H1 (cell line): Measurements from ENCODE around the gene TMEM138. TPM values are rescaled to one million over a fixed set of nuclear protein-coding genes. Genes with fewer than 3 reads are reported as not detected.

Source experiments
- CTCF ChIA-PET: fragments of 300-600 bp; sonication (Branson Sonifier 250); formaldehyde crosslinking; loops from one replicate; lab custom pipeline; 2021; ENCODE audit not compliant: partially characterized antibody; lab: Charles Lee
- POLR2A ChIA-PET: fragments of 300-600 bp; sonication (Branson Sonifier 250); formaldehyde crosslinking; loops from one replicate; lab custom pipeline; 2021; ENCODE audit warnings: inconsistent platforms; ENCODE audit not compliant: partially characterized antibody; lab: Charles Lee
- DNase-seq, 2 experiments: peaks; one replicate each; pipeline versions ENCODE4 v3.0.0 to v3.0.0-alpha.2; 2010 to 2022; ENCODE audit warnings: low spot score in 2 of 2, low read depth in 1 of 2, mixed read lengths in 1 of 2
- FAIRE-seq: peaks from 2 replicates; lab custom pipeline; 2011; peaks lifted over from hg19 to GRCh38; lab: Jason Lieb, UNC
- H2AFZ ChIP-seq: 2 replicates; pipeline ENCODE4 v1.8.1; 2012; ENCODE audit warnings: low read length, inconsistent platforms
- H2AK5ac ChIP-seq: 2 replicates; pipeline ENCODE4 v1.6.1; 2013; ENCODE audit warnings: low read depth, low read length
- H2BK120ac ChIP-seq: replicated peaks from 2 replicates; pipeline ENCODE3; 2013; ENCODE audit warnings: low read depth, low read length, inconsistent platforms
- H2BK12ac ChIP-seq: 2 replicates; pipeline ENCODE4 v1.6.1; 2013; ENCODE audit warnings: low read depth, low read length
- H2BK15ac ChIP-seq: 2 replicates; pipeline ENCODE4 v1.6.1; 2013; ENCODE audit warnings: low read length
- H2BK20ac ChIP-seq: 2 replicates; pipeline ENCODE4 v1.6.1; 2013; ENCODE audit warnings: low read length
- H2BK5ac ChIP-seq: 2 replicates; pipeline ENCODE4 v1.6.1; 2013; ENCODE audit warnings: low read depth, low read length
- H3K14ac ChIP-seq: 2 replicates; pipeline ENCODE4 v1.6.1; 2013; ENCODE audit warnings: inconsistent platforms; ENCODE audit not compliant: insufficient read length
- H3K18ac ChIP-seq: 2 replicates; pipeline ENCODE4 v1.6.1; 2013; ENCODE audit warnings: low read length; ENCODE audit errors: extremely low read depth
- H3K23ac ChIP-seq: 2 replicates; pipeline ENCODE4 v1.6.1; 2013; ENCODE audit warnings: inconsistent platforms; ENCODE audit not compliant: insufficient read length
- H3K23me2 ChIP-seq: 2 replicates; pipeline ENCODE4 v1.6.1; 2013; ENCODE audit warnings: low read depth, low read length
- H3K27ac ChIP-seq: 2 replicates; pipeline ENCODE4 v1.6.1; 2011; ENCODE audit warnings: low read depth, low read length, inconsistent platforms
- H3K27me3 ChIP-seq, 4 experiments: replicated peaks in 1 of 4; 1 replicate in 1 of 4; 2 replicates in 3 of 4; pipeline versions ENCODE4 v1.6.1 to v1.8.1; 2011 to 2013; ENCODE audit warnings: low read length in 3 of 4, mild to moderate bottlenecking in 3 of 4, inconsistent platforms in 2 of 4, mixed read lengths in 2 of 4, moderate library complexity in 1 of 4; ENCODE audit not compliant: control insufficient read depth in 3 of 4, insufficient read depth in 3 of 4; ENCODE audit errors: extremely low read depth in 1 of 4
- H3K36me3 ChIP-seq, 4 experiments: 2 replicates each; pipeline versions ENCODE4 v1.6.1 to v1.8.1; 2011 to 2013; ENCODE audit warnings: mild to moderate bottlenecking in 4 of 4, low read length in 3 of 4, moderate library complexity in 2 of 4, control low read depth in 1 of 4, inconsistent platforms in 1 of 4; ENCODE audit not compliant: insufficient read depth in 4 of 4, control insufficient read depth in 2 of 4
- H3K4ac ChIP-seq: replicated peaks from 2 replicates; pipeline ENCODE3; 2013; ENCODE audit warnings: low read length, low read depth, mixed read lengths, inconsistent platforms; ENCODE audit not compliant: insufficient read length
- H3K4me1 ChIP-seq, 4 experiments: replicated peaks in 1 of 4; 1 replicate in 1 of 4; 2 replicates in 3 of 4; pipeline versions ENCODE4 v1.6.1 to v1.8.1; 2011 to 2013; ENCODE audit warnings: low read length in 3 of 4, inconsistent platforms in 2 of 4, mixed read lengths in 1 of 4; ENCODE audit not compliant: insufficient read depth in 4 of 4, control insufficient read depth in 3 of 4
- H3K4me2 ChIP-seq, 2 experiments: 2 replicates each; pipeline versions ENCODE4 v1.6.1 to v1.8.1; 2011 to 2013; ENCODE audit warnings: low read depth in 2 of 2, low read length in 2 of 2, control low read depth in 1 of 2, inconsistent platforms in 1 of 2, mild to moderate bottlenecking in 1 of 2; ENCODE audit not compliant: insufficient read depth in 1 of 2
- H3K4me3 ChIP-seq, 4 experiments: fragments of 200-600, 300-600 bp in 1 of 4; sonication (generic), shearing (Covaris generic), sonication (Bioruptor Twin) in 1 of 4; 2 replicates each; pipeline versions ENCODE4 v1.5.1 to v1.8.1; 2011 to 2016; ENCODE audit warnings: low read length in 4 of 4, low read depth in 3 of 4, control low read depth in 2 of 4, inconsistent platforms in 2 of 4, mild to moderate bottlenecking in 2 of 4, mixed read lengths in 1 of 4, moderate library complexity in 1 of 4; ENCODE audit not compliant: insufficient read depth in 2 of 4; ENCODE audit errors: extremely low read depth in 1 of 4
- H3K56ac ChIP-seq: replicated peaks from 2 replicates; pipeline ENCODE3; 2013; ENCODE audit warnings: low read depth, mild to moderate bottlenecking, mixed read lengths, low read length, inconsistent platforms; ENCODE audit not compliant: insufficient read length
- H3K79me1 ChIP-seq: 2 replicates; pipeline ENCODE4 v1.6.1; 2013; ENCODE audit warnings: low read depth, low read length, control low read depth
- H3K79me2 ChIP-seq, 2 experiments: 2 replicates each; pipeline versions ENCODE4 v1.6.1 to v1.8.1; 2012 to 2013; ENCODE audit warnings: low read length in 2 of 2, mild to moderate bottlenecking in 2 of 2, inconsistent platforms in 1 of 2; ENCODE audit not compliant: insufficient read depth in 2 of 2, control insufficient read depth in 1 of 2
- H3K9ac ChIP-seq, 4 experiments: replicated peaks in 1 of 4; 1 replicate in 1 of 4; 2 replicates in 3 of 4; pipeline versions ENCODE4 v1.6.1 to v1.8.1; 2011 to 2013; ENCODE audit warnings: low read depth in 3 of 4, low read length in 3 of 4, control low read depth in 2 of 4, mild to moderate bottlenecking in 2 of 4, moderate library complexity in 2 of 4, inconsistent platforms in 1 of 4; ENCODE audit errors: extremely low read depth in 1 of 4
- H3K9me3 ChIP-seq, 2 experiments: 2 replicates each; pipeline versions ENCODE4 v1.6.1 to v1.8.1; 2012 to 2013; ENCODE audit warnings: mild to moderate bottlenecking in 2 of 2, moderate library complexity in 2 of 2, control low read depth in 1 of 2, inconsistent platforms in 1 of 2, low read depth in 1 of 2, low read length in 1 of 2, mixed read lengths in 1 of 2; ENCODE audit not compliant: insufficient read depth in 2 of 2
- H4K20me1 ChIP-seq, 2 experiments: replicated peaks in 1 of 2; 2 replicates each; pipeline versions ENCODE3 to v1.8.1; 2011 to 2013; ENCODE audit warnings: inconsistent platforms in 2 of 2, low read length in 2 of 2, mild to moderate bottlenecking in 1 of 2; ENCODE audit not compliant: insufficient read depth in 2 of 2, control insufficient read depth in 1 of 2
- H4K5ac ChIP-seq: 2 replicates; pipeline ENCODE4 v1.6.1; 2013; ENCODE audit warnings: low read length, low read depth, mixed read lengths, inconsistent platforms; ENCODE audit not compliant: insufficient read length
- H4K8ac ChIP-seq: 2 replicates; pipeline ENCODE4 v1.8.0; 2013; ENCODE audit warnings: mild to moderate bottlenecking, moderate library complexity, low read length, inconsistent platforms; ENCODE audit not compliant: insufficient read depth; ENCODE audit errors: extremely low read depth
- H4K91ac ChIP-seq: replicated peaks from 2 replicates; pipeline ENCODE3; 2013; ENCODE audit warnings: low read length, mixed read lengths, inconsistent platforms; ENCODE audit not compliant: insufficient read length
- E2F6 ChIP-seq: IDR thresholded peaks from 2 replicates; pipeline ENCODE4 v1.6.1; 2012; ENCODE audit warnings: inconsistent platforms
- POLR2AphosphoS5 ChIP-seq: IDR thresholded peaks from 2 replicates; pipeline ENCODE4 v1.6.1; 2011; ENCODE audit warnings: low read depth, low read length
- POU5F1 ChIP-seq: IDR thresholded peaks from 2 replicates; pipeline ENCODE4 v1.6.1; 2011; ENCODE audit warnings: low read depth, mild to moderate bottlenecking, low read length, moderate library complexity
- RXRA ChIP-seq: IDR thresholded peaks from 2 replicates; pipeline ENCODE4 v1.6.1; 2011; ENCODE audit warnings: low read depth, mild to moderate bottlenecking, low read length, moderate library complexity; ENCODE audit not compliant: insufficient read depth
- SIN3A ChIP-seq, 2 experiments: IDR thresholded peaks in 1 of 2; conservative IDR thresholded peaks in 1 of 2; 2 replicates each; pipeline ENCODE4 v1.6.1; 2011 to 2012; ENCODE audit warnings: low read length in 2 of 2, improper control_type of control experiment in 1 of 2, low read depth in 1 of 2, mild to moderate bottlenecking in 1 of 2
- USF2 ChIP-seq: IDR thresholded peaks from 2 replicates; pipeline ENCODE4 v1.6.1; 2011; ENCODE audit warnings: low read length, improper control_type of control experiment
- WGBS, 2 experiments: shearing (Covaris generic) in 1 of 2; methylation state at CpG; one replicate each; pipeline versions ENCODE4 v1.1.6 to v1.1.7; 2013 to 2015; ENCODE audit warnings: low lambda C conversion rate in 2 of 2, mixed read lengths in 2 of 2, inconsistent platforms in 1 of 2, low coverage in 1 of 2, missing lambda C conversion rate in 1 of 2; ENCODE audit not compliant: insufficient replicate concordance in 2 of 2, insufficient coverage in 1 of 2, insufficient read length in 1 of 2; ENCODE audit errors: extremely low coverage in 1 of 2, missing lambda C conversion rate in 1 of 2; 5-methylcytosine and 5-hydroxymethylcytosine counted together
- polyA plus RNA-seq, 7 experiments: library from polyadenylated mRNA; depleted of rRNA in 3 of 7; stranded (reverse) in 5 of 7; unstranded in 2 of 7; fragments of >200 nt in 5 of 7; fragments of 200-250 nt in 2 of 7; gene quantifications; 1 replicate in 5 of 7; 2 replicates in 1 of 7; 4 replicates in 1 of 7; pipeline versions ENCODE4 v1.2.1 to v1.2.3, GENCODE V29; 2011 to 2013; ENCODE audit warnings: missing spikeins in 2 of 7, mixed read lengths in 2 of 7
- total RNA-seq: library from RNA; stranded (reverse); fragmentation: NEBNext Ultra II Directional; extraction: Animal tissue kit (Norgen Biotek cat#: 25700); gene quantifications from 2 replicates; pipeline ENCODE4 v1.2.1, GENCODE V29; 2021
- TF ChIP-seq, protein P1 (sequence below): IDR thresholded peaks from 2 replicates; pipeline ENCODE4 v1.6.1; 2011; ENCODE audit warnings: low read depth, mild to moderate bottlenecking, low read length; ENCODE audit not compliant: insufficient read depth

The TMEM138 gene
- total and polyA plus RNA-seq, 2 of the 8 experiments (the other 6 are each of a cell fraction or from before 2014, with no cell fraction given): 32.9 to 59.0 TPM

- H3K4me3 ChIP-seq: peak overlapping the region; percentile 79 to 96 (median 92)
- peaks cover 0 to 11% of the 10 kb centered on the region in 2 experiments for H4K20me1 ChIP-seq
- FAIRE-seq (no peak), DNase-seq (no peak)
- H3K23ac ChIP-seq: no peak overlapping the region
- WGBS, 2 experiments: 5% methylated on average over 21 of the region's 24 CpGs; no CpG with 5 or more reads in 1 of the 2 experiments
- POLR2A ChIA-PET: interaction anchor here (0.6 to 5.7 kb wide), 13 partner anchors 10 to 97 kb away, joined by 3 to 50 read pairs (median 4); partner anchors contain the start of genes CPSF7, CYB561A3, SDHAF2 and TMEM138
- peaks cover 6% of the 10 kb centered on the region; the same call in 1 of the 2 replicates for H3K79me1 ChIP-seq
- peaks cover 5 to 14% (median 9%) of the 10 kb centered on the region in 4 experiments for H3K4me1 ChIP-seq
- no peaks in the 10 kb centered on the region for H3K27me3 ChIP-seq
- H4K91ac ChIP-seq: peak overlapping the region; percentile 90
- no peak overlapping the region for H2BK120ac ChIP-seq
- H4K5ac ChIP-seq: peak overlapping the region; percentile 47
- peak overlapping the region; percentile 66 for H3K56ac ChIP-seq
- peaks cover 8 to 22% (median 20%) of the 10 kb centered on the region in 4 experiments for H3K36me3 ChIP-seq
- CTCF ChIA-PET: interaction anchor here (0.7 to 3.0 kb wide), 5 partner anchors 21 to 69 kb away, joined by 3 to 28 read pairs (median 4); partner anchors contain the start of gene TMEM216
- H3K9ac ChIP-seq: peak overlapping the region; percentile 89 to 99 (median 94)
- H3K4me2 ChIP-seq: peak overlapping the region; percentile 73 to 80
- H2AK5ac ChIP-seq: peak overlapping the region; percentile 82; the same call in 1 of the 2 replicates
- H3K23me2 ChIP-seq: peaks cover 9% of the 10 kb centered on the region; the same call in 1 of the 2 replicates
- H3K14ac ChIP-seq: no peak overlapping the region
- H2BK5ac ChIP-seq: peak overlapping the region; percentile 86
- H2BK12ac ChIP-seq: no peak overlapping the region
- peak overlapping the region; percentile 95; the same call in 1 of the 2 replicates for H4K8ac ChIP-seq
- peak overlapping the region; percentile 80 for H3K27ac ChIP-seq
- no peak overlapping the region for H2BK20ac ChIP-seq
- H3K9me3 ChIP-seq: no peaks in the 10 kb centered on the region
- H3K18ac ChIP-seq: no peak overlapping the region
- no peak overlapping the region for H2AFZ ChIP-seq
- peaks cover 23 to 57% of the 10 kb centered on the region in 2 experiments for H3K79me2 ChIP-seq
- H2BK15ac ChIP-seq: no peak overlapping the region
- peak overlapping the region; percentile 29 for H3K4ac ChIP-seq
- TF ChIP-seq, protein P1, sequence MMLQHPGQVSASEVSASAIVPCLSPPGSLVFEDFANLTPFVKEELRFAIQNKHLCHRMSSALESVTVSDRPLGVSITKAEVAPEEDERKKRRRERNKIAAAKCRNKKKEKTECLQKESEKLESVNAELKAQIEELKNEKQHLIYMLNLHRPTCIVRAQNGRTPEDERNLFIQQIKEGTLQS: no peak
- no peak for TF ChIP-seq SIN3A (conservative IDR thresholded peaks at IDR 0.05 in 1 of 2, IDR thresholded peaks at IDR 0.05 in 1 of 2; ENCODE audit: low read depth in 1 of 2, low read length in 2 of 2)
- no peak for TF ChIP-seq RXRA
- no peak for TF ChIP-seq USF2
- TF ChIP-seq POLR2AphosphoS5: no peak; the same call in 1 of the 2 replicates
- no peak for TF ChIP-seq E2F6
- TF ChIP-seq POU5F1: no peak
Observed at GRCh38 chr11:61332281-61332796, 29.8 kb upstream of the TMEM138 start.
